Gastrocnemius medialis (tissue), 4 donors: ENCODE measurements around the gene FDX1.

Source experiments
- CTCF ChIP-seq, 5 experiments: fragments of 450-650 bp in 3 of 5; fragments of 200-600 bp in 2 of 5; sonication (generic) in 2 of 5; IDR thresholded peaks in 4 of 5; conservative IDR thresholded peaks in 1 of 5; 1 replicate in 4 of 5; 2 replicates in 1 of 5; pipeline ENCODE4 v1.5.1; 2016 to 2019; ENCODE audit warnings: antibody characterized with exemption in 5 of 5, mild to moderate bottlenecking in 3 of 5, moderate library complexity in 3 of 5
- POLR2A ChIP-seq, 2 donors: fragments of 450-650 bp; IDR thresholded peaks; one replicate each; pipeline ENCODE4 v1.6.1; 2017; ENCODE audit warnings: antibody characterized with exemption in 2 of 2, mild to moderate bottlenecking in 2 of 2, moderate library complexity in 2 of 2

GRCh38 chr11:110422306-110422905 lies 7.3 kb upstream of the FDX1 start:
- TF ChIP-seq CTCF (IDR thresholded peaks at IDR 0.05 in 4 of 5, conservative IDR thresholded peaks at IDR 0.05 in 1 of 5): no peak
- TF ChIP-seq POLR2A (IDR thresholded peaks at IDR 0.05): no peak
